Measurements from ENCODE around the gene KIF26A.

GRCh38 chr14:104179126-104179525 is 40.7 kb downstream of the KIF26A start:
- TF ChIP-seq FOXM1 (IDR thresholded peaks at IDR 0.05; ENCODE audit: borderline replicate concordance) (no peak), NFRKB (IDR thresholded peaks at IDR 0.05) (no peak), SP1 (IDR thresholded peaks at IDR 0.05) (no peak), LEF1 (IDR thresholded peaks at IDR 0.05; ENCODE audit: borderline replicate concordance) (no peak), ELF4 (IDR thresholded peaks at IDR 0.05) (no peak)

All from HEK293T (cell line).